ENCODE measurements around the gene RESF1. TPM values are rescaled to one million over a fixed set of nuclear protein-coding genes. Genes with fewer than 3 reads are reported as not detected.
"Not testable (repeated sequence)": the region's sequence is repeated elsewhere in the genome, so short reads cannot be mapped to it uniquely, and the experiment has no call there.

RESF1 gene
- total RNA-seq (2014; rRNA removed; shearing (Covaris generic)) = 38.1 and 41.3 TPM in 2 replicates

GRCh38 chr12:31959161-31959700, at the start of gene RESF1:
Gene RESF1 (plus strand): TSS chr12:31959415. CDS start chr12:31980956, 21,541 bp downstream.
- peak; percentile 91 for DNase-seq (ENCODE audit: low read depth)

DNA sequence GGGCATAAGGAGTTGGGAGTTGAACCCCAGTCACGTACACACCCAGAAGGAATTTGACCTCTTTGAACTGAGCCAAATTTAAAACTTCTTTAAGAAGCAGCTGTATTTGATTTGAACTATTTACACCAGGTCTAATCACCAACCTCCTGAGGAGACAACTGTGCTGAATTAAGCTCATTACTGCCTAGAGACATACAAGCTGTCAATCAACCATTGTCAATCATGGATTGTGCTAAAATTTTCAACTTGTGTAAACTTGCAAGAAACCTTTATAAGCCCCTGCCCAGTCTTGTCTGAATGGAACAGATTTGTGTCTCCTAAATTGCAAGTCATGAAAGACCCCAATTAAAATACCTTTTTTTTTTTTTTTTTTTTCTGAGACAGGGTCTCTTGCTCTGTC, 44.3 kb upstream of the RESF1 start:
- DNase-seq (ENCODE audit: low read depth) = no peak

DNA sequence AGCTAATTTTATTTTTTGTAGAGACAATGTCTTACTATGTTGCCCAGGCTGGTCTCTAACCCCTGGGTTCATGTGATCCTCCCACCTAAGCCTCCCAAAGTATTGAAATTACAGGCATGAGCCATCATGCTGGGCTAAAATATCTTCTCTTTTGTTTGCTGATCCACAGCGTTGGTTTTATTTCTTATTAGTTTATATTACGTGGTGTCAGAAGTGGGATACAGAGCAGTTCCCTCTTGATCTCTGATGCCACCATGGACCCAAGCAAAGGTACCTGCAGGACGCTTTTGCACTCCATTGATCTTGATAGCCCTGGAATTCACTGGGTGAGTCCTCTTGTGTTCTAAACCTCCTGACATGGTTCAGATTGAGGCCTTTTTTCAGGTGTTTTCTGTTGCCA, 43.8 kb upstream of the RESF1 start:
- no peak for DNase-seq (ENCODE audit: low read depth)

GRCh38 chr12:31922341-31923062, 36.7 kb upstream of the RESF1 start:
- peak; percentile 88 for DNase-seq (ENCODE audit: low read depth)

GRCh38 chr12:31923063-31923412, 36.2 kb upstream of the RESF1 start:
- DNase-seq (ENCODE audit: low read depth) = no peak

GRCh38 chr12:31928246-31929026, 30.8 kb upstream of the RESF1 start:
- no peak for DNase-seq (ENCODE audit: low read depth)

DNA sequence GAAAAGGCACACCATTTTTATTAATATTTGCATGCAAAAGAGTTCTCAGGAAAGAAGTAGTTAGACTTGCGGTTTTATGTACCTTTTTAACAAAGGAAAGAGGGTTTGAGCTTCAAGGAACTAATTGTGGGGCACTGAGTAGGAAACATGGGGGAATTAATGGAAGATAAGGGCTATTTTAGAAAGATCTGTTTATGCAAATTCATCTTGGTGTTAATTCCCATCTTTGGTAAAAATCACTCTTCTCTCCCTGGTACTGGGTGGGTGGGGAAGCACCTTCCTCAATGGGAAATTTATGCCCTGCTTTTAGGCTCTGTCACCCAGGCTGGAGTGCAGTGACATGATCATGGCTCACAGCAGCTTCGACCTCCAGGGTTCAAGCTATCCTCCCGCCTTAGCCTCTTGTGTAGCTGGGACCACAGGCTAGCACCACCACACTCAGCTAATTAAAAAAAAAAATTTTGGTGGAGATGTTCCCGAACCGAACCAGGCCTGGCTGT, 30.1 kb upstream of the RESF1 start:
- DNase-seq (ENCODE audit: low read depth) = no peak

DNA sequence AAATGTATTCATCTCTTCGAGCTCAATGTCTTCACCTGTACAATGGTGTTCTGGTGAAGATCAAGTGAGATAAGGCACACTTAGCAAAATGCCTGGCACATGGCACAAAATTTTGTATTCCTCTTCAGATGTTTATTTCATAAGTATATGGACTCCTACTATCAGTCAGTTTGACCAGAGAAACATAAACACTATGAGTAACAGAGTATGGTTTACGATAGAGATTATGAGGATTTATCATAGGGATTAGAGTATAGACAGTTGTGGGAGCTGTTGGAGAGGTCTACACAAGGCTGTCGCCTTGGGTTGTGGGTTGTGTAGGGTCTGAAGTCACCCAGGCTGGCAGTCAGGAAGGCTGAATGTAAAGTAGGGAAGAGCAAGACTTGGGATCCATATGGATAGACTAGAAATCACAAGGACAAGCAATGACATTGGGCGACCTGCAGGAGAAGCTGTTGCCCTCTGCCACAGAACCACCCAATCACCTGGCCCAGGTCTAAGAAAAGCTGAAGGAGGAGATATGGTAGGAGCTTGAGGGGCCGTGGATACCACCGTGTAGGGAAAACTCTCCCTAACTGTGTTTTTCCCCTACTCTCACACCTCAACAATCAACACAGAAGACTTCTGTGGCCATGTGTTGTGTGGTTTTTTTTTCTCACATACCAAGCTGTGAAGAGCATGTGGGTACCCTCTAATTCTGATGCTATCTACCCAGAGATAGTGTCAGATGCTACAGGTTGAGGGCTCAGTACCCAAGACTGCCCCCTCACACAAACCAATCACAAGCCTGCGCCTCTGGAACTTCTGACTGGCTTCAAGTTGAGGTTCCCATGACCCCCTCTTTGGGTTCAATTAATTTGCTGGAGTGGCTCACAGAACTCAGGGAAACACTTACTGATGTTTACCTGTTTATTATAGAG, 27.2 kb upstream of the RESF1 start:
- no peak for DNase-seq (ENCODE audit: low read depth)

DNA sequence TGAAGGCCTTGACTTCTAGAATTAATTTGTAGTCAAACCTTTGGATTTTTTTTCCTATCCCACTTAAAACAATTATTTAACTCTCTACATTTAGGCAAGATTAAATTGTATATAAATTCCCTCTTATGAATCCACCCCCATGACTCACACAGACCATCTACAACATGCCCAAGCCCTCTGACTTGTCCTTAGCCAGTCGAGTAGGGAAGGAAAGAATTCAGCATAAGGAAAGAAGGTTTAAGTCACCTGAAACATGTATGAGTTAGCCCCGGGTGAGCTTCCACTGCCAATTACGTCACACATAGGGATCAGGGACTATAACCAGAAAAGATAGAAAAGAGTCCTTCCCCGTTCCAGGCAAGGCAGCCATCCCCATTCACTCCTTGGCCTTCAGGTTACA, 14.9 kb upstream of the RESF1 start:
- DNase-seq (ENCODE audit: low read depth) = no peak

- no peak for DNase-seq (ENCODE audit: low read depth)
These were observed 11.2 kb upstream of the RESF1 start for GRCh38 chr12:31947971-31948370.

DNA sequence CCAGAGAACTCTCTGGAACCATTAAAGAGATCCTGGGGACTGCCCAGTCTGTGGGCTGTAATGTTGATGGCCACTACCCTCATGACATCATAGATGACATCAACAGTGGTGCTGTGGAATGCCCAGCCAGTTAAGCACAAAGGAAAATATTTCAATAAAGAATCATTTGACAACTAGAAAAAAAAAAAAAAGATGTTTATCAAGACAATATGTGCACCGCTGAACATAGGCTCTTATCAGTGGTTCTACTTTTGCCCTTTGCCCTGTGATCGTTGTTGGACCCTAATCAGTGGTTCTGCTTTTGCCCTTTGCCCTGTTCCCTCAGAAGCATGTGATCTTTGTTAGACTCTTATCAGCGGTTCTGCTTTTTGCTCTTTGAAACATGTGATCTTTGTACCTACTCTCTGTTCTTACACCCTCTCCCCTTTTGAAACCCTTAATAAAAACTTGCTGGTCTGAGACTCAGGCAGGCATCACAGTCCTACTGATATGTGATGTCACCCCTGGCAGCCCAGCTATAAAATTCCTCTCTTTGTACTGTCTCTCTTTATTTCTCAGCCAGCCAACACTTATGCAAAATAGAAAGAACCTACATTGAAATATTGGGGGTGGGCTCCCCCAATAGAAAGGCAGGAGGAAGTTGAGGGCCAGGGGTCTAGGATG, 10.4 kb upstream of the RESF1 start:
- DNase-seq (ENCODE audit: low read depth) = not testable (repeated sequence)

- DNase-seq (ENCODE audit: low read depth) = no peak
These were observed 9.1 kb upstream of the RESF1 start for GRCh38 chr12:31950088-31950487.

GRCh38 chr12:31950492-31950891, 8.7 kb upstream of the RESF1 start:
- DNase-seq (ENCODE audit: low read depth) = no peak

DNA sequence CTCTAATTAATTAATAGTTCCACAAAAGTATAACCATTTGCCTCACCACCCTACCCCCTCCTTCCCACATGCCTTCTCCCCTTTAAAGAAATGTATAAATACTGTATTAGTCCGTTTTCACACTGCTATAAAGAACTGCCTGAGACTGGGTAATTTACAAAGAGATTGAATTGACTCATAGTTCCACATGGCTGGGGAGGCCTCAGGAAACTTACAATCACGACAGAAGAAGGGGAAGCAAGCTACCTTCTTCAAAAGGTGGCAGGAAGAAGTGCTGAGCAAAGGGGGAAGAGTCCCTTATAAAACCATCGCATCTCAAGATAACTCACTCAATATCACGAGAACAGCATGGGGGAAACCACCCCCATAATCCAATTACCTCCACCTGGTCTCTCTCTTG, 8.2 kb upstream of the RESF1 start:
- no peak for DNase-seq (ENCODE audit: low read depth)

GRCh38 chr12:31951939-31952338, 7.3 kb upstream of the RESF1 start:
- no peak for DNase-seq (ENCODE audit: low read depth)

DNA sequence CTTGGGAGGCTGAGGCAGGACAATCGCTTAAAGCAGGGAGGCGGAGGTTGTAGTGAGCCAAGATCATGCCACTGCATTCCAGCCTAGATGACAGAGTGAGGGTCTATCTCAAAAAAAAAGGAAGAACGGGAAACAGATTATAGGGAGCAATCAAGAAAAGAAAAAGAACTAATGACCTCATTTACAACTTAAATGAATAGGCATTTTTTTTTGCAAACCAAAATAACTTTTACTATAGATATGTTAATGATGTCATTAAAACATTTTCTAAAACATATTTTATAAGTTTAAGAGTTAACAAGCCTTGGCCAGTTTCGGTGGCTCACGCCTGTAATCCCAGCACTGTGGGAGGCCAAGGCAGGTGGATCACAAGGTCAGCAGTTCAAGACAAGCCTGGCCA, 6.8 kb upstream of the RESF1 start:
- DNase-seq (ENCODE audit: low read depth) = no peak

- no peak for DNase-seq (ENCODE audit: low read depth)
These were observed 4.0 kb upstream of the RESF1 start for GRCh38 chr12:31954925-31955858.

GRCh38 chr12:31958569-31959160, 550 bp upstream of the RESF1 start:
- DNase-seq (ENCODE audit: low read depth) = no peak

- DNase-seq (ENCODE audit: low read depth) = peak; percentile 52
These were observed 631 bp downstream of the RESF1 start for GRCh38 chr12:31959701-31960391.

Measured in RPMI7951 (cell line).